ENCODE results near the gene CCDC146. TPM values are rescaled to one million over a fixed set of nuclear protein-coding genes. Genes with fewer than 3 reads are reported as not detected.

CCDC146 gene
- total RNA-seq, 4 donors from 2014 or later, result 7.9 to 37.4 (median 26.5) TPM

GRCh38 chr7:77188731-77189437 is 66.5 kb downstream of the CCDC146 start:
- H3K27ac ChIP-seq, result no peak overlapping the region
- TF ChIP-seq POLR2A (IDR thresholded peaks at IDR 0.05), result no peak
- TF ChIP-seq, protein P1, sequence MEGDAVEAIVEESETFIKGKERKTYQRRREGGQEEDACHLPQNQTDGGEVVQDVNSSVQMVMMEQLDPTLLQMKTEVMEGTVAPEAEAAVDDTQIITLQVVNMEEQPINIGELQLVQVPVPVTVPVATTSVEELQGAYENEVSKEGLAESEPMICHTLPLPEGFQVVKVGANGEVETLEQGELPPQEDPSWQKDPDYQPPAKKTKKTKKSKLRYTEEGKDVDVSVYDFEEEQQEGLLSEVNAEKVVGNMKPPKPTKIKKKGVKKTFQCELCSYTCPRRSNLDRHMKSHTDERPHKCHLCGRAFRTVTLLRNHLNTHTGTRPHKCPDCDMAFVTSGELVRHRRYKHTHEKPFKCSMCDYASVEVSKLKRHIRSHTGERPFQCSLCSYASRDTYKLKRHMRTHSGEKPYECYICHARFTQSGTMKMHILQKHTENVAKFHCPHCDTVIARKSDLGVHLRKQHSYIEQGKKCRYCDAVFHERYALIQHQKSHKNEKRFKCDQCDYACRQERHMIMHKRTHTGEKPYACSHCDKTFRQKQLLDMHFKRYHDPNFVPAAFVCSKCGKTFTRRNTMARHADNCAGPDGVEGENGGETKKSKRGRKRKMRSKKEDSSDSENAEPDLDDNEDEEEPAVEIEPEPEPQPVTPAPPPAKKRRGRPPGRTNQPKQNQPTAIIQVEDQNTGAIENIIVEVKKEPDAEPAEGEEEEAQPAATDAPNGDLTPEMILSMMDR (IDR thresholded peaks at IDR 0.05), result no peak
- TF ChIP-seq POLR2AphosphoS5 (IDR thresholded peaks at IDR 0.05), result no peak
- no peak for TF ChIP-seq EP300 (IDR thresholded peaks at IDR 0.05; ENCODE audit: low read depth)
- 89 to 98% methylated on average over 4 of the region's 4 CpGs for WGBS, 2 donors (ENCODE audit: low coverage in 1 of 2)
- H3K27me3 ChIP-seq, result no peaks in the 10 kb centered on the region
- peaks cover 0 to 17% (median 2%) of the 10 kb centered on the region in 4 donors for H3K4me1 ChIP-seq
- intact Hi-C loops (cut with DNase I; ENCODE audit: low total_unique reads) (no loop called here), in situ Hi-C loops (cut with MboI; ENCODE audit: low pct_ligation_motif_present in 1 of 4, low pct_unique_long_range_greater_than_20kb in 1 of 4, low sequenced_read_pairs in 3 of 4) (no loop called here)
- H3K9me3 ChIP-seq, result no peaks in the 10 kb centered on the region
- DNase-seq, result no peak
- no peak overlapping the region for H3K4me3 ChIP-seq
- no peaks in the 10 kb centered on the region for H3K36me3 ChIP-seq

- in situ Hi-C loops (cut with MboI; ENCODE audit: low pct_ligation_motif_present in 1 of 4, low pct_unique_long_range_greater_than_20kb in 1 of 4, low sequenced_read_pairs in 3 of 4), result no loop called here
- TF ChIP-seq POLR2AphosphoS5 (IDR thresholded peaks at IDR 0.05), result no peak
- no peak for TF ChIP-seq POLR2A (IDR thresholded peaks at IDR 0.05)
- TF ChIP-seq, protein P1 (IDR thresholded peaks at IDR 0.05), result no peak
- no peak for TF ChIP-seq EP300 (IDR thresholded peaks at IDR 0.05; ENCODE audit: low read depth)
- peak; percentile 35 for DNase-seq
- intact Hi-C loops (cut with DNase I; ENCODE audit: low total_unique reads), result no loop called here
- H3K4me3 ChIP-seq, result peak overlapping the region in 1 of 4 donors; percentile 57
- WGBS, 2 donors (ENCODE audit: low coverage in 1 of 2), result 40% methylated on average over 3 to 4 of the region's 4 CpGs
- peaks cover 6 to 63% (median 28%) of the 10 kb centered on the region in 4 donors for H3K4me1 ChIP-seq
- no peaks in the 10 kb centered on the region for H3K27me3 ChIP-seq
- peak overlapping the region; percentile 74 to 83 (median 74) for H3K27ac ChIP-seq
- no peaks in the 10 kb centered on the region for H3K36me3 ChIP-seq
- no peaks in the 10 kb centered on the region for H3K9me3 ChIP-seq
Observed at GRCh38 chr7:77197141-77197540, 74.7 kb downstream of the CCDC146 start.

- intact Hi-C loops (cut with DNase I; ENCODE audit: low total_unique reads), result no loop called here
- TF ChIP-seq, protein P1 (IDR thresholded peaks at IDR 0.05), result no peak
- TF ChIP-seq POLR2AphosphoS5 (IDR thresholded peaks at IDR 0.05), result peak; percentile 62 to 89 (median 85)
- no peak for TF ChIP-seq EP300 (IDR thresholded peaks at IDR 0.05; ENCODE audit: low read depth)
- peak; percentile 56 for TF ChIP-seq POLR2A (IDR thresholded peaks at IDR 0.05)
- no peaks in the 10 kb centered on the region for H3K36me3 ChIP-seq
- H3K4me3 ChIP-seq, result peak within 1 kb of the TSS; percentile 24 to 57 (median 37)
- peak; percentile 75 for DNase-seq
- H3K9me3 ChIP-seq, result no peaks in the 10 kb centered on the region
- H3K4me1 ChIP-seq, result peaks cover 6 to 63% (median 28%) of the 10 kb centered on the region in 4 donors
- in situ Hi-C loops (cut with MboI; ENCODE audit: low pct_ligation_motif_present in 1 of 4, low pct_unique_long_range_greater_than_20kb in 1 of 4, low sequenced_read_pairs in 3 of 4), result no loop called here
- H3K27me3 ChIP-seq, result no peaks in the 10 kb centered on the region
- H3K27ac ChIP-seq, result peak within 1 kb of the TSS; percentile 74 to 83 (median 74)
- 3 to 7% methylated on average over 15 of the region's 15 CpGs for WGBS, 2 donors (ENCODE audit: low coverage in 1 of 2)
Observed at GRCh38 chr7:77199013-77199966, 76.9 kb downstream of the CCDC146 start, which contains the start of gene FGL2. Gene FGL2, minus strand, starts transcription at chr7:77199819. Its CDS starts 26 bp downstream, at chr7:77199793.

DNA sequence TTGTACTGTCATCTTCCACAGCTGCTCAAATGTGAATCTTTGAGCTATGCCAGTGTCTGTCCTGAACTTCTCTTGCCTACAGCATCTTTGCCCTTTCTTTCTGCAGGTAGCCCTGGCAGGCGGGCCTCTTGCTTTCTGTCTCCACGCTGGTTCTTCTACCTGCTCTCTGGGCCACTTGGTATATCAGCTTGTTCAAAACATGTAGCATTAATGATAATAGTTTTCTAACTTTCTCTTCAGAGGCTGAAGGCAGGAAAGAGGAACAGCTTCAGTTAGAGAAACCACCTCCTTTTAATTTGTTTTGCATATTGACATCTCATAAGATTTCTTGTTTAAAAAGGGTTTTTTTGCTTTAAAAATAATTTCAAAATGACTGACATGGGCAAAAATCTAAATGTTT is 78.1 kb downstream of the CCDC146 start:
- Histone ChIP-seq H3K9me3 (no peaks in the 10 kb centered on the region), H3K36me3 (no peaks in the 10 kb centered on the region), H3K4me1 (peaks cover 6 to 57% (median 28%) of the 10 kb centered on the region in 4 donors), H3K27me3 (no peaks in the 10 kb centered on the region), H3K27ac (peak overlapping the region; percentile 74 to 83 (median 74)), H3K4me3 (no peak overlapping the region)
- WGBS, 2 donors (ENCODE audit: low coverage in 1 of 2), result 83 to 100% methylated on average over 2 of the region's 2 CpGs
- DNase-seq, result no peak
- in situ Hi-C loops (cut with MboI; ENCODE audit: low pct_ligation_motif_present in 1 of 4, low pct_unique_long_range_greater_than_20kb in 1 of 4, low sequenced_read_pairs in 3 of 4), result no loop called here
- intact Hi-C loops (cut with DNase I; ENCODE audit: low total_unique reads), result no loop called here
- TF ChIP-seq, protein P1 (IDR thresholded peaks at IDR 0.05), result no peak
- TF ChIP-seq POLR2A (IDR thresholded peaks at IDR 0.05), result no peak
- no peak for TF ChIP-seq POLR2AphosphoS5 (IDR thresholded peaks at IDR 0.05)
- TF ChIP-seq EP300 (IDR thresholded peaks at IDR 0.05; ENCODE audit: low read depth), result no peak
